ENCODE results near the gene TNFRSF21. TPM values are rescaled to one million over a fixed set of nuclear protein-coding genes. Genes with fewer than 3 reads are reported as not detected.
"Not testable (repeated sequence)": the region's sequence is repeated elsewhere in the genome, so short reads cannot be mapped to it uniquely, and the experiment has no call there.

TNFRSF21 gene
- total and polyA plus RNA-seq, 7 donors: 2.7 to 22.3 (median 6.2) TPM

DNA sequence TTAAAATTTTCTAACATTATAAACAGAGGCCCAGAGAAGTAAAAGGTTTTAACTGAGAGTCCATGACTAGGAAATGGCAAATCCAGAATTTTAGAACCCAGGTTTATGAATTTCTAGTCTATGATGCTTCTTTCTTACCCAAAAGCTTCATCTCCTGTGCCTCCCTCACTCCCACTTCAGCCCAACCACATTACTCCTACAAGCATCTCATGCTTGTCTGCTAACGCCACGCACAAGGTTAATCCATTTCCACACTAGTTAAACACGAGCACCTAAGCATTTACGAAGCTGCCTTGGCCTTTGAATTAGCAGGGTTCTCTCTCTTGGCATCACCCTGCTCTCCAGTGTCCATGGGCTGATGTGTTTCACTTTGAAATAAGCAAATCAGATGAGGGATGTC, 32.0 kb downstream of the TNFRSF21 start:
- TF ChIP-seq, protein P1, sequence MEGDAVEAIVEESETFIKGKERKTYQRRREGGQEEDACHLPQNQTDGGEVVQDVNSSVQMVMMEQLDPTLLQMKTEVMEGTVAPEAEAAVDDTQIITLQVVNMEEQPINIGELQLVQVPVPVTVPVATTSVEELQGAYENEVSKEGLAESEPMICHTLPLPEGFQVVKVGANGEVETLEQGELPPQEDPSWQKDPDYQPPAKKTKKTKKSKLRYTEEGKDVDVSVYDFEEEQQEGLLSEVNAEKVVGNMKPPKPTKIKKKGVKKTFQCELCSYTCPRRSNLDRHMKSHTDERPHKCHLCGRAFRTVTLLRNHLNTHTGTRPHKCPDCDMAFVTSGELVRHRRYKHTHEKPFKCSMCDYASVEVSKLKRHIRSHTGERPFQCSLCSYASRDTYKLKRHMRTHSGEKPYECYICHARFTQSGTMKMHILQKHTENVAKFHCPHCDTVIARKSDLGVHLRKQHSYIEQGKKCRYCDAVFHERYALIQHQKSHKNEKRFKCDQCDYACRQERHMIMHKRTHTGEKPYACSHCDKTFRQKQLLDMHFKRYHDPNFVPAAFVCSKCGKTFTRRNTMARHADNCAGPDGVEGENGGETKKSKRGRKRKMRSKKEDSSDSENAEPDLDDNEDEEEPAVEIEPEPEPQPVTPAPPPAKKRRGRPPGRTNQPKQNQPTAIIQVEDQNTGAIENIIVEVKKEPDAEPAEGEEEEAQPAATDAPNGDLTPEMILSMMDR (IDR thresholded peaks at IDR 0.05): no peak
- no peak overlapping the region for H3K4me3 ChIP-seq
- intact Hi-C loops (cut with DNase I): no loop called here
- no peaks in the 10 kb centered on the region for H3K36me3 ChIP-seq (ENCODE audit: insufficient read depth in 1 of 2, low read depth in 1 of 2)
- 56 to 87% (median 56%) methylated on average over 4 of the region's 4 CpGs for WGBS, 3 donors
- H3K9me3 ChIP-seq: no peaks in the 10 kb centered on the region
- DNase-seq: no peak
- H3K4me1 ChIP-seq: no peaks in the 10 kb centered on the region
- no peaks in the 10 kb centered on the region for H3K27me3 ChIP-seq (ENCODE audit: insufficient read depth in 3 of 3, low read length in 2 of 3)
- no peak for ATAC-seq
- no peak overlapping the region for H3K27ac ChIP-seq

DNA sequence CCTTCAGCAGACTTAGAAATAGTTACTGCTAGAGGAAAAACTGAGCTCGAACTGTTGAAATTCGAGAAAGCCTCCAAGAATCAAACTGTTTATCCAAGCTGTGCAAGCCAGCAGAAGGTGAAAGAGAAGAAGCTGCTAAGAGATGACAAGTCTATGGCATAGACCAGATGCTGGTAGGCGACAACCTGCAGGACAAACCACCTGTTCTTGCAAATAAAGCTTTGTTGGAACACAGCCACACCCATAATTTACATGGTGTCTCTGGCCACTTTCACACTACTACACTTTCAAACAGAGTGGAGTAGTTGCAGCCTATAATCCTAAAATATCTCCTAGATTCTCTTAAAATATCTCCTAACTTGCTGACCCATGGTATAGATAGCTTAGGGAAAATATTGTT, 33.3 kb downstream of the TNFRSF21 start:
- WGBS, 3 donors: 38 to 57% (median 48%) methylated on average over 3 of the region's 3 CpGs

DNA sequence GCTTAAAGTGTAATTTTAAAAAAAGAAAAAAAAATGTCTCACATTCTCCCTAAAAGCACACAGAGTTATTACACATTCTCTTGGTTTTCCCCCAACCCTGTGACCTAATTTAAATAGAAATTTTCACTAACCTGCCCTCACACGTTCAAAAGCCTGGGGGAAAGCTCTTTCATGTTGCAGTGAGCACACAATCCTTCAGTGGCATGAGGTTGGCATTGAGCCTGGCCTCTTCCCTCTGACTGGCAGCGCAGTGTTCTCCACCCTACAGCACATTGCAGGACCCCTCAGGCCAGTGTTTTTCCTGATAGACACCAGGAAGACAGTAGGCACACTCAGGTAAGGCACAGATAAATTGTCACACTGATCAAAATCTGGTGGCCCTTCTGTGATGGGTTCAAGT, 34.1 kb downstream of the TNFRSF21 start:
- Histone ChIP-seq H3K4me1 (no peaks in the 10 kb centered on the region), H3K4me3 (no peak overlapping the region), H3K9me3 (no peaks in the 10 kb centered on the region), H3K27me3 (ENCODE audit: insufficient read depth in 3 of 3, low read length in 2 of 3) (no peaks in the 10 kb centered on the region), H3K27ac (no peak overlapping the region), H3K36me3 (ENCODE audit: insufficient read depth in 1 of 2, low read depth in 1 of 2) (no peaks in the 10 kb centered on the region)
- ATAC-seq (no peak), DNase-seq (no peak)
- 83 to 92% (median 90%) methylated on average over 2 of the region's 2 CpGs for WGBS, 3 donors
- intact Hi-C loops (cut with DNase I): no loop called here
- TF ChIP-seq, protein P1 (IDR thresholded peaks at IDR 0.05): no peak

More for the DNA sequence above, 33.3 kb downstream of the TNFRSF21 start:
- TF ChIP-seq, protein P1 (IDR thresholded peaks at IDR 0.05): no peak
- no peaks in the 10 kb centered on the region for H3K4me1 ChIP-seq
- H3K4me3 ChIP-seq: no peak overlapping the region
- H3K27me3 ChIP-seq (ENCODE audit: insufficient read depth in 3 of 3, low read length in 2 of 3): no peaks in the 10 kb centered on the region
- intact Hi-C loops (cut with DNase I): no loop called here
- DNase-seq (no peak), ATAC-seq (peak in 1 of 4 donors; percentile 15)
- no peaks in the 10 kb centered on the region for H3K9me3 ChIP-seq
- H3K27ac ChIP-seq: no peak overlapping the region
- H3K36me3 ChIP-seq (ENCODE audit: insufficient read depth in 1 of 2, low read depth in 1 of 2): no peaks in the 10 kb centered on the region

DNA sequence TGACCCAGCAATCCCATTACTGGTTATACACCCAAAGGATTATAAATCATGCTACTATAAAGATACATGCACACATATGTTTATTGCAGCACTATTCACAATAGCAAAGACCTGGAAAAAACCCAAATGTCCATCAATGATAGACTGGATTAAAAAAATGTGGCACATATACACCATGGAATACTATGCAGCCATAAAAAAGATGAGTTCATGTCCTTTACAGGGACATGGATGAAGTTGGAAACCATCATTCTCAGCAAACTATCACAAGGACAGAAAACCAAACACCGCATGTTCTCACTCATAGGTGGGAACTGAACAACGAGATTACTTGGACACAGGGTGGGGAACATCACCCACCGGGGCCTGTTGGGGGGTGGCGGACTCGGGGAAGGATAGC, 34.6 kb downstream of the TNFRSF21 start:
- H3K27ac ChIP-seq; ATAC-seq; intact Hi-C loops (cut with DNase I); H3K4me3 ChIP-seq; DNase-seq; H3K4me1 ChIP-seq; H3K27me3 ChIP-seq (ENCODE audit: insufficient read depth in 3 of 3, low read length in 2 of 3); H3K36me3 ChIP-seq (ENCODE audit: insufficient read depth in 1 of 2, low read depth in 1 of 2); H3K9me3 ChIP-seq: not testable (repeated sequence)
- 98 to 100% (median 100%) methylated on average over 5 of the region's 5 CpGs for WGBS, 3 donors

DNA sequence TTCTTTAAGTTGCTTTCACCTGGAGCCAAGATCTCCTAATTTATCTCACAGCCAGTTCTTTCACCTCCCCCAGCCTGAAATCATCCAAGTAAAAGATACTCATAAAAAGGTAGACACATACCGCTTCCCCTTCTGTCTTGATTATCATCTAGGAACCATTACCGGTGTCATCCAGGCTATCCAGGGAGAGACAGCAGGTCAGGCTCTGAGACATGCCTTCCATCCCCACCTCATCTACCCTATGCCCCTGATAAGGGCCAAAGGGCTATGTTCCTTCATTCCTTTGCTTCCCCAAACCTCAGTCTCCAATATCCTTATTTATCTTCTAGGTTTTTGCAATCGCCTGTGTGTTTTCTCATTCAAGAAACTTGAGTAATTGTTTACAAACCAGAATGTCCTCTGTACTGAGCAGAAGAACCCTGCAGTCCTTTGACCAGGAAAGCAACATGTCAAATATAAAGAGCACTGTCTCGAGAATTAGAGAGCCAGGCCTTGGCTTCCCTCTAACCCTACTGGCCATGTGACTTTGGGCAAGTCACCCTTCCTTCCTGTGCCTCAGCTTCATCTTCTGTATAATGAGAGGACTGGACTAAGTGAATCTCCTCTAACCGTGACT, 41.0 kb downstream of the TNFRSF21 start:
- no peak for DNase-seq
- no peaks in the 10 kb centered on the region for H3K36me3 ChIP-seq (ENCODE audit: insufficient read depth in 1 of 2, low read depth in 1 of 2)
- H3K9me3 ChIP-seq: no peaks in the 10 kb centered on the region
- H3K27me3 ChIP-seq (ENCODE audit: insufficient read depth in 3 of 3, low read length in 2 of 3): no peaks in the 10 kb centered on the region
- 91 to 96% (median 92%) methylated on average over 5 of the region's 5 CpGs for WGBS, 3 donors
- H3K27ac ChIP-seq: no peak overlapping the region
- no peak for ATAC-seq
- H3K4me3 ChIP-seq: no peak overlapping the region
- H3K4me1 ChIP-seq: no peaks in the 10 kb centered on the region
- intact Hi-C loops (cut with DNase I): no loop called here
- TF ChIP-seq, protein P1 (IDR thresholded peaks at IDR 0.05): no peak

All from psoas muscle (tissue), 8 donors.